ENCODE data around the gene ZBTB48. TPM values are rescaled to one million over a fixed set of nuclear protein-coding genes. Genes with fewer than 3 reads are reported as not detected.

Gene ZBTB48
- total RNA-seq, 2 experiments from 2014 or later: 30.7 to 37.4 TPM

DNA sequence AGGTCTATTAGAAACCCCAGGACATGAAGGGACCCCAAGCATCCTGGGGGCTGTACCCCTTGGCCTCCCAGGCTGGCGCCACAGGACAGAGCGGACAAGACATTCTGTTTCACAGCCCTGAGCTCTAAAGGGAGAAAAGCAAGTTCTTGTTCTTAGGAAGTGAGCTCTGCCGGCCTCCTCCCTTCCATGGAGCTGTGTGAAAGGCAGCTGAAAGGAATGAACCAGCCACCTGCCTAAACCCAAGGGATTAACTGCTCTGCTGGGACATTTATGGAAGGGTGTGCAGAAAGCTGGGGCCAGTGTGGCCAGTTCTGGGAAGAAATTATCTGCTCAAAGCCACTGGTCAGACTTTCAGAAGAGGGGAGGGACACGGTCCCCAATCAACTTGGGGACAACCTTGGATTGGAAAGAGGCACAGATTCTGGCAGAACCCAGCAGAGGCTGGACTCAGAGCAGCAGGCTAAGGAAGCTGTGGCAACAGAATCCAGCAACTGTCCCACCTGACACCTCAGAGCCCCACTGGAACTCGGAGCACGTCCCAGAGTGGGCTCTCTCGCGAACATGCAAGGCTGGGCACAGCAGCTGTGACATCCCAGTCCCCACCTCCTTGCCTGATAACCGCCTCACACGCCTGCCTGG lies 20.7 kb downstream of the ZBTB48 start:
- Mint-ChIP-seq H3K27ac (peak overlapping the region; percentile 94), H3K4me3 (peak overlapping the region; percentile 95), H3K4me1 (peaks cover 41% of the 10 kb centered on the region), H3K36me3 (peaks cover 20% of the 10 kb centered on the region), H3K9me3 (ENCODE audit: low read depth) (no peaks in the 10 kb centered on the region), H3K27me3 (no peaks in the 10 kb centered on the region)
- ATAC-seq (peak; percentile 3), DNase-seq (no peak)
- CTCF ChIA-PET: interaction anchor here (0.7 to 2.3 kb wide), 9 partner anchors 18 to 111 kb away, joined by 3 to 10 read pairs (median 4); partner anchors contain the start of genes NOL9 and TAS1R1

DNA sequence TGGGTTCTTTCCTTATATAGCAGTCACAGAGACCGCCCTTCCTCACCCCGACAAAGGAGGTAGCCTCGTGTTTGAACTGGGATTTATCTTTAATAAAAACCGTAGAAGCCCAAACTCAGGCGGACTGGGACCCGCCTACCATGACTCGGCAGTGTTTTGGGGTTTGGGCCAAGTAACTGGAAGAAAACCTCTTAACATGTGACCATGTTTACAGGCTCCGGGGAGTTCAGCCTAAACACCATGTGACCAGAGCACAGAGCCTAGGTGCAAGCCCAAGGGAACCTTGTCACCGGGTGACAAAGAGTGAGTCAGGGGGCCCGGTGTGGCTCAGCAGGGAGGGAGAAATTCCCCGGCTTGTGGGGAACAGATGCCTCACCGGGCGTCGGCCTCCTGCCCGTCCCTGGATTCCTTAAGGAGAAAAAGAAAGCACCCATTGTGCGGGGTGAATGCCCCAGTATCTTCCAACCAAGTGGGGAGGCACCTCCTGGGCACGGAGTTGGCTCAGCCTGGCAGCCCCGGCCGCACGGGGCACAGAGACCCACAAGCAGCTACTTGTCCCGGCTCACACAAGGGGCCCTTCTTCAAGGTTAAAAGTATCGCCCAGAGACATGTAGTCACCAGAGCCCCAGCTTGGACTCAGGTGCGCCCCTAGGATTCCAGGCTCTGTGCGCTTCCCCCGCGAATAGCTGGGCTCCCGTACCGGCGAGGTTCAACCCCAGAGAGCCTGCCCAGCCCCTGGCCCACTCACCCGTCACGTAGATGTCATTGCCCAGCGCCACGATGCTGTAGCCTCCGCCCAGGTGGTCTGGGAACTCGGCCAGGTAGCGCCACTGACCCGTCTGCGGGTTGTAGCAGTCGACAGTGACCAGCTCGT lies 21.5 kb downstream of the ZBTB48 start:
- ATAC-seq (peak; percentile 51), DNase-seq (peak; percentile 87)
- Mint-ChIP-seq H3K36me3 (peaks cover 18% of the 10 kb centered on the region), H3K27ac (peak overlapping the region; percentile 94), H3K27me3 (no peaks in the 10 kb centered on the region), H3K4me1 (peaks cover 41% of the 10 kb centered on the region), H3K9me3 (ENCODE audit: low read depth) (no peaks in the 10 kb centered on the region), H3K4me3 (peak overlapping the region; percentile 95)
- CTCF ChIA-PET: interaction anchor here (0.7 to 2.8 kb wide), 13 partner anchors 11 to 113 kb away, joined by 3 to 13 read pairs (median 4); partner anchors contain the start of genes DNAJC11, NOL9, PLEKHG5 and TAS1R1

DNA sequence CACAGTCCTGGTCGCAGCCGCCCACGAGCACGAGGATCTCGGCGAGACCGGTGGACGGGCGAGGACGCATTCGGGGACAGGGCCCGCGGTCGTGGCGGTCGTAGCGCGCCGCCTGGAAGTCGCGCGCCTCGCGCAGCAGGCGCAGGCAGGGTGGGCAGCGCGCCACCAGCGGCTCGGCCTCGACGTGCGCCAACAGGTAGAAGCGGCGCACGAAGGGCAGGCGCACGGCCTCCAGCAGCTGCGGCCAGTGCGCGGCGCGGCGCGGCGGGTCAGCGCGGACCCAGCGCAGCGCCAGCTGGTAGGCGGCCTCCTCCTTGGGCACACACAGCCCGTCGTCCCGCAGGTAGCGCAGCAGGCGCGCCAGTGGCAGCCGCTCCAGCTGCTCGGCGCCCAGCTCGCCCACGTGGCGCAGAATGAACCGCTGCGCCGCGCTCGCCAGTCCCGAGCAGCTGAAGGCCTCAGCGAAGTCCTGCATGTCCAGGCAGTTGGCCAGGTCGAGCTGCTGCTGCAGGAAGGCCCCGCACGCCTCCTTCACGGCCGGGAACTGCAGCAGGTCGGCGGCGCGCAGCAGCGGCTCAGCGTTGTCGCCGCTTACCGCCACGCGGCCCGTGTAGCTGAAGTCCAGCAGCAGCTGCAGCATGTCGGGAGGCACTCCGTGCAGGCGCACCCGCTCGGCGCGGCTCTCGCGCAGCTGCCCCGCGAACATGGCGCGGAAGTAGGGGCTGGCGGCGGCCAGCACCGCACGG lies 22.3 kb downstream of the ZBTB48 start:
- Mint-ChIP-seq H3K9me3 (ENCODE audit: low read depth) (no peaks in the 10 kb centered on the region), H3K4me3 (peak overlapping the region; percentile 95), H3K4me1 (peaks cover 41% of the 10 kb centered on the region), H3K27me3 (no peaks in the 10 kb centered on the region), H3K27ac (peak overlapping the region; percentile 94), H3K36me3 (peaks cover 16% of the 10 kb centered on the region)
- DNase-seq (peak; percentile 79), ATAC-seq (peak; percentile 52)
- CTCF ChIA-PET: interaction anchor here (0.8 to 2.8 kb wide), 11 partner anchors 10 to 114 kb away, joined by 3 to 13 read pairs (median 4); partner anchors contain the start of genes DNAJC11, NOL9, PHF13 and PLEKHG5

DNA sequence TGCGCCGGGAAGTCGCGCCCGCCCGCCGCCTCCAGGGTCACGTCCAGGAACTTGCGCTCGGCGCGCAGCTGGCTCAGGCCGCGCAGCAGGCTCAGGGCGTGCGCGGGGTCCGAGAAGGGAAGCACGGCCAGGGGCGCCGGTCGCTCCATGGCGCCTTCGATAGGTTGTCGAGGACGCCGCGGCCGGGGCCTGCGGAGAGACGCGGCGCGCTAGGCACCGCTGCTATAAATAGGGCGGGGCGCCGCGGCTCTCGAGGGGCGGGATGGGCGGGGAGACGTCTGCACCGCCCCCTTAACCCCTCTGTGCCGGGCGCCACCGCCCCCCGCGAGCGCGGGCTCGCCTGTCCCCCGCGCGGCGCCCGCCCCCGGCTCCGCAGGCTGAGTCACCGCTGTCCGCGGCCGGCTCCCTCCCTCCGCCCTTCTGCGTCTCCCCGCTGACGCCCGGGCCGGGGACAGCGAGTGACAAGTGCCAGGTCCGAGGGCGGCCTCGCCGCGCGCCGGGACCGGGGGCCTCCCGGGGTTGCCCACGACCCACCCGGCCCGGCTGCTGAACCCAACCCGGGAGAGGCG lies 23.0 kb downstream of the ZBTB48 start, which contains the start of gene KLHL21:
TSS of gene KLHL21 (minus strand) at position 201 of the 569 bp plus-strand sequence. CDS start at position 149, 52 bp downstream.
- H3K4me1 Mint-ChIP-seq: peaks cover 36% of the 10 kb centered on the region
- no peaks in the 10 kb centered on the region for H3K27me3 Mint-ChIP-seq
- H3K4me3 Mint-ChIP-seq: peak within 1 kb of the TSS; percentile 95
- peak; percentile 91 for DNase-seq
- ATAC-seq: peak; percentile 70
- CTCF ChIA-PET: interaction anchor here (0.8 to 2.8 kb wide), 10 partner anchors 9 to 112 kb away, joined by 3 to 13 read pairs (median 4); partner anchors contain the start of genes DNAJC11, NOL9, PHF13 and PLEKHG5
- H3K27ac Mint-ChIP-seq: peak within 1 kb of the TSS; percentile 99
- H3K9me3 Mint-ChIP-seq (ENCODE audit: low read depth): no peaks in the 10 kb centered on the region
- peaks cover 14% of the 10 kb centered on the region for H3K36me3 Mint-ChIP-seq

DNA sequence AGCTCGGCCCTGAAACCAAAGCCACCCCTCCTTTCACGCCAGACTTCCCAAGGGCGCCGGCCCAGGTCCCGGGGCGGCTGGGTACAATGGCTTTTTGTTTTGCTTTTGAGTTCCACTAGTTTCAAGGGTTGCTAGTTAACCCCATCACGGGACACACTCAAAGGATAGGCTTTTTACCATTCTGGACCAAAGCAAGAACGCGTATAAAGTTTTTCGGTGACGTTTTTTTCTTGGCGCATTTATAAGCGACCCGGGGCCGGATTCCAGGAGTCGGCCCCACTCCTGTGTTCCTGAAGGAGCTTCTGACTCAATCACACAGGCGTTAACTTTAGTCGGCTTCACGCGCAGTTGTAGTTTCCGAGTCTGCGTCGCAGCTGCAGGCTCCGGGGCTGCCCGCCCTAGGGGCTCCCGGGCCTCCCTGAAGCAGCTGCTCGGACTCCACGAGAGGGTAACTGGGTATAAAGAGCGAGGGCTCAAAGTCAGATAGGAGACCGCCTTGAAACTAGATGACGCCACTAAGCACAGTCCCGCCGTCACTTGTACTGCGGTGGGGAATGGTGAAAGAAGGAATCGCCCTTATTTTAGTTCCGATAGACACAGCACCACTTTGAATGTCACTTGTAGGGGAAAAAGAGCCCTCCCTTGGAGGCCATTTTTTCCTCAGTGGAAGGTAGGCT lies 23.6 kb downstream of the ZBTB48 start:
- no peaks in the 10 kb centered on the region for H3K9me3 Mint-ChIP-seq (ENCODE audit: low read depth)
- DNase-seq (peak; percentile 73), ATAC-seq (peak; percentile 31)
- CTCF ChIA-PET: interaction anchor here (1.0 to 2.8 kb wide), 7 partner anchors 8 to 165 kb away, joined by 3 to 13 read pairs (median 4); partner anchors contain the start of genes NOL9, PHF13 and TAS1R1
- peak overlapping the region; percentile 99 for H3K27ac Mint-ChIP-seq
- peaks cover 14% of the 10 kb centered on the region for H3K36me3 Mint-ChIP-seq
- H3K27me3 Mint-ChIP-seq: no peaks in the 10 kb centered on the region
- peak overlapping the region; percentile 73 for H3K4me3 Mint-ChIP-seq
- H3K4me1 Mint-ChIP-seq: peaks cover 33% of the 10 kb centered on the region

DNA sequence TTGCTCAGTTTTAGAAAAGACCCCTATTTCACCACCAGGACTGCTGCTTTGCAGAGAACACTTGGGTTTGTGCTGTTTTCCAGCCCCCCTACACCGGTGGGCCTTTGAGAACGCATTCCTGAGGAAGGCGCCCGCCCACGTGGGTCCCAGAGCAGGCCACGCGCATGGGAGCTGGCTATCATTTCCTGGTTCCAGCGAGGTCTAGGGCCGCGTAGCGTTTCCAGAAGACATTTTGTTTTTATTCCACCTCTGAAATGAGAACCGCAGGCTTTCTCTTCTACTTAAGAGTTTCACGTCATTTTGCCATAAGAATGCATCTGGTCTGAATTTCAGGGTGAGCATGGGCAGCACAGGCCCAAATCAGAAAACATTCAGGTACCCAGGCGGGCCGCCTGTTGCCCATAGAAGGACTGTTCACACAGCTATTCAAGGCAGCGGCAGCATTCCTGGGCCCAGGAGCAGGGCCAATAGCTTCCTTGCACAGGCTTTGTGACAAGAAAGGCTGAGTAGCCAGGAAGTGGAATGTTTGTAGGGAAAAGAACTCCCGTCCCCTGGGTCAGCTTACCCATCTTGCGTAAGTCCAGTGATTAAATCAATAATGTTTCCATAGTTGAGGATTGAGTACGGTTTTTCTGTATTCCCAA lies 24.2 kb downstream of the ZBTB48 start:
- H3K9me3 Mint-ChIP-seq (ENCODE audit: low read depth): no peaks in the 10 kb centered on the region
- H3K27me3 Mint-ChIP-seq: no peaks in the 10 kb centered on the region
- no peak for ATAC-seq
- H3K4me3 Mint-ChIP-seq: peak overlapping the region; percentile 73
- peak; percentile 60 for DNase-seq
- peaks cover 28% of the 10 kb centered on the region for H3K4me1 Mint-ChIP-seq
- peaks cover 10% of the 10 kb centered on the region for H3K36me3 Mint-ChIP-seq
- CTCF ChIA-PET: interaction anchor here (0.9 to 2.8 kb wide), 8 partner anchors 8 to 166 kb away, joined by 3 to 13 read pairs (median 4); partner anchors contain the start of genes NOL9 and TAS1R1
- H3K27ac Mint-ChIP-seq: peak overlapping the region; percentile 99

DNA sequence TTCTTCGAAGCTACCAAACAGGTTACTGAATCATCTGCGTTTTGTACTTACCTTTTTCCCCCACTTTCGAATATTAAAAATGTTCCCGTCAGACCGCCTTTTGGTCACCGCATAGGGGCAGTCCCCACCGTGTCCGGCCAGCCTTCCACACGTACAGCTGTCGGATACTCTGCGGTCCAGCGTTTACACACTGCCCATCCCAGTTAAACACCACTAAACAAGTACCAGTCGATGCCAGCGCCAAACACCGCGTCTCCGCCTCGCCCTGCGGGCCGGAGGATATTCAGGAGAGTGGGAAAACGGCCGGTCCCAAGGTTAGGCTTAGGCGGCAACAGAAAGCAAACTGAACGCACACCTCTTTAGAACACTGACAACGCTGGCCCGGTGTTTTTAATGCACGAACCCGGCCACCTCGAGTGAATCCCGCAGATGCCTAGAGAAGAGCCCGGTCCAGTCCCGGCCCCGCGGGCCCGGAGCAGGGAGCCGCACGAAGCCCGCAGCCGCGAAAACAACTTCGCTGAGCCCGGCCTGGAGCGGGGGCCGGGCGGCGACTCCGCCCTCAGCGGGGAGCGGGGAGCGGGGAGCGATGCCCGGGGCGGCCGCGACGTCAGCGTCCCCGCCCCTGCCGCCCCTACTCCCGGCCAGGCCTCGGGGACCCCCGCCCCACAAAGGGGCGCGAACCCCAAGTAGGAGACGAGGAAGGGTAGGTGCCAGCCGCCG lies 33.0 kb downstream of the ZBTB48 start:
- peak overlapping the region; percentile 95 for H3K4me3 Mint-ChIP-seq
- DNase-seq: peak; percentile 53
- peak; percentile 46 for ATAC-seq
- H3K9me3 Mint-ChIP-seq (ENCODE audit: low read depth): no peaks in the 10 kb centered on the region
- H3K36me3 Mint-ChIP-seq: peaks cover 6% of the 10 kb centered on the region
- CTCF ChIA-PET: interaction anchor here (1.0 to 2.5 kb wide), 5 partner anchors 10 to 122 kb away, joined by 3 to 13 read pairs (median 5); partner anchors contain the start of genes DNAJC11 and KLHL21
- peaks cover 19% of the 10 kb centered on the region for H3K4me1 Mint-ChIP-seq
- peak overlapping the region; percentile 85 for H3K27ac Mint-ChIP-seq
- H3K27me3 Mint-ChIP-seq: peaks cover 2% of the 10 kb centered on the region

DNA sequence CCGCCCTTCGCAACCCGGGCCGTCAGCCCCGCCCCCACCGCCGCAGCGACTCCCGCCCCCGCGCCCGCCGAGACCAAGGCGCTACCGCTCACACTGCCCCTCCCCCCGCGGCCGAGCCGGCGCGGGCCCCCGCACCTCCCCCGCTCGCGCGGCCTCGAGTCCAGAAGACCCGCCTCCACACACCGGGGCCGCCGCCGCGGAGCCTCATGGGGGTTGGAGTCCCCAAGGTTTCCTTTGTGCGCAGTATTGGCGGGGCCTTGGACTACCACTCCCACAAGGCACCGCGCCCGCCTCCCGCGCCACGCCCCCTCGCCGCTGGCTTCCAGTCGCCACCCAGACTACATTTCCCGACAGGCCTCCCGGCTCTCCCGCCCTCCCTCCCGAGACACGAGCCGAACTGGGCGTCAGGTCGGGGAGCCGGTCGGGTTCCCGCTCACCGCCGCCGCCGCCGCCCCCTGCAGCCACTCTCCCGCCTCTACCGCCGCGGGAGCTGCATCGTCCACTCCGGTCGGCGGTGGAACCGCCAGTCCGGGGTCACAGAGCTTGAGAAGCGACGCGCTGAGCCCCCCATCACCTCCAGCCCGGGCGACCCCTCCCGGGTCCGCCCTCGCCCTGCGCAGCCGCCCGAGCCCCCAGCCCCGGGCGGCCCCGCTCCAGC lies 33.7 kb downstream of the ZBTB48 start, which contains the start of gene PHF13:
TSS of gene PHF13 (plus strand) at position 371 of the 658 bp plus-strand sequence. CDS start 336 bp downstream, outside the sequence.
- peak; percentile 96 for ATAC-seq
- H3K36me3 Mint-ChIP-seq: peaks cover 7% of the 10 kb centered on the region
- H3K4me1 Mint-ChIP-seq: peaks cover 19% of the 10 kb centered on the region
- DNase-seq: peak; percentile 100
- peaks cover 2% of the 10 kb centered on the region for H3K27me3 Mint-ChIP-seq
- H3K4me3 Mint-ChIP-seq: peak within 1 kb of the TSS; percentile 95
- no peaks in the 10 kb centered on the region for H3K9me3 Mint-ChIP-seq (ENCODE audit: low read depth)
- CTCF ChIA-PET: interaction anchor here (1.0 kb wide), 1 partner anchor 11 kb away, joined by 4 read pairs; the partner anchor contains the start of gene KLHL21
- H3K27ac Mint-ChIP-seq: peak within 1 kb of the TSS; percentile 85

DNA sequence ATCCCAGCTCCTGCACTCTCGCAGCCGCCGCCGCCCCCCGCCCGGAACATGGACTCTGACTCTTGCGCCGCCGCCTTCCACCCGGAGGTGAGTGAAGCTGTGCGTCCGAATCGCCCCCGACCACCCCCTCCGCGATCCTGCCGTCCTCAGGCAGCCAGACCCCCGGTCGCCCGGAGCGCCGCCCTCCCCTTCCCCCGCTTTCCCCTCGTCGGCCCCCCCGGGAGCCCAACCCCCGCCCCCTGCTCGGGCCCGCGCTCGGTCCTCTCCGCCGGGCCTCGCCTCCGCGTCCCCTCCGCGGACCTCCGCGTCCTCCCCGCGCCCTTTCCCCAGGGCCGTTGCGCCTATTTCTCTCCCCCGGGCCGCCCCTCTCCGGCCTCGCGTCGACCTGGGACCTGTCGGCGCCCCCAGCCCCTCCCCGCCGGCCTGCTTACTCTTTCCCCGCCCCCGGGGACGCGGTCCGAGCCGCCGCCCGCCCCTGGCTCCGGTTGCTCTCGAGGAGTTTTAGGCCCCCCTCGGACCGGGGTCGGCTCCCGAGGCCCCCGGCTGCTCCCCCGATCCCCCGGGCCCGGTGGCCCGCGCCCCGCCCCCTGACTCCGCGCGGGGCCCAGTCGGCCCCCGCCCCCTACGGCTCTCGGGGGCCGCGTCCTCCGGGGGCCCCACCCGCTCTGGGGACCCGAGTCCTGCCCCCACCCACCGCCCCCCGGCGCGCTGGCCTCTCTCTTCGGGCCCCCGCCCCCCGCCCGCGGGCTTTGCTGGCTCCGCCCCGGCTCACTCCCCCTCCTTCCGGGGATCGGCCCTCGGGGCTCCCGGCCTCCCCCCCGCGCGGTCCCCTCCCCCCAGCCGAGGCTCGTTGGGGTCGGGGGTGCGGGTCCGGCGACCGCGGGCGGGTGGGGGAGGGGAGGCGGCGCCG lies 34.5 kb downstream of the ZBTB48 start:
- peaks cover 7% of the 10 kb centered on the region for H3K36me3 Mint-ChIP-seq
- H3K9me3 Mint-ChIP-seq (ENCODE audit: low read depth): no peaks in the 10 kb centered on the region
- DNase-seq (peak; percentile 68), ATAC-seq (no peak)
- peak overlapping the region; percentile 69 for H3K4me3 Mint-ChIP-seq
- H3K27me3 Mint-ChIP-seq: peaks cover 2% of the 10 kb centered on the region
- CTCF ChIA-PET: interaction anchor here (1.0 kb wide), 1 partner anchor 12 kb away, joined by 4 read pairs; the partner anchor contains the start of gene KLHL21
- H3K4me1 Mint-ChIP-seq: peaks cover 19% of the 10 kb centered on the region
- H3K27ac Mint-ChIP-seq: no peak overlapping the region
